Measurements from ENCODE around the gene RNASE4. TPM values are rescaled to one million over a fixed set of nuclear protein-coding genes. Genes with fewer than 3 reads are reported as not detected.

The RNASE4 gene
- total RNA-seq, 1 donor from 2014 or later, result 7.6 TPM

DNA sequence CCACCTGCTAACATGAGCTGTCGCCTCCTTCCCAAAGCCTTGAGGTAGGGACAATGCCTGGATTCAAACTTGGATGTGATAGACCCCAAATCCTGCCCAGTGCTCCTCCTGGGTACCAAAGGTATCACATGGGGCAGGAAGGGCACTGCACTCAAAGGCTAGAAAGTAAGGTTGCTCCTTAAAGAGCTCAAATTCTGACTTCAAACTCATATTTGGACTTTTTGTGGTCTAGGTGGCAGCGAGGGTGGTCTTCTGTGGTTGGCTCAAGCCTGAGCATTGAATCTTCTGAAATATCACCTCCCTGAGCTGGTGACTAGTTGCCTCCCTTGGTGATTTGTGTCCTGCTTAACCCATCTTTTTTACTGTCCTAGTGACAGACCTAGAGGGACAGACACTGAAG lies 8.3 kb upstream of the RNASE4 start:
- TF ChIP-seq, protein P1, sequence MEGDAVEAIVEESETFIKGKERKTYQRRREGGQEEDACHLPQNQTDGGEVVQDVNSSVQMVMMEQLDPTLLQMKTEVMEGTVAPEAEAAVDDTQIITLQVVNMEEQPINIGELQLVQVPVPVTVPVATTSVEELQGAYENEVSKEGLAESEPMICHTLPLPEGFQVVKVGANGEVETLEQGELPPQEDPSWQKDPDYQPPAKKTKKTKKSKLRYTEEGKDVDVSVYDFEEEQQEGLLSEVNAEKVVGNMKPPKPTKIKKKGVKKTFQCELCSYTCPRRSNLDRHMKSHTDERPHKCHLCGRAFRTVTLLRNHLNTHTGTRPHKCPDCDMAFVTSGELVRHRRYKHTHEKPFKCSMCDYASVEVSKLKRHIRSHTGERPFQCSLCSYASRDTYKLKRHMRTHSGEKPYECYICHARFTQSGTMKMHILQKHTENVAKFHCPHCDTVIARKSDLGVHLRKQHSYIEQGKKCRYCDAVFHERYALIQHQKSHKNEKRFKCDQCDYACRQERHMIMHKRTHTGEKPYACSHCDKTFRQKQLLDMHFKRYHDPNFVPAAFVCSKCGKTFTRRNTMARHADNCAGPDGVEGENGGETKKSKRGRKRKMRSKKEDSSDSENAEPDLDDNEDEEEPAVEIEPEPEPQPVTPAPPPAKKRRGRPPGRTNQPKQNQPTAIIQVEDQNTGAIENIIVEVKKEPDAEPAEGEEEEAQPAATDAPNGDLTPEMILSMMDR (conservative IDR thresholded peaks at IDR 0.05; ENCODE audit: low read depth, low read length), result no peak
- DNase-seq (ENCODE audit: low read depth), result no peak
- no peak overlapping the region for H3K4me3 ChIP-seq (ENCODE audit: low read depth, low read length)

DNA sequence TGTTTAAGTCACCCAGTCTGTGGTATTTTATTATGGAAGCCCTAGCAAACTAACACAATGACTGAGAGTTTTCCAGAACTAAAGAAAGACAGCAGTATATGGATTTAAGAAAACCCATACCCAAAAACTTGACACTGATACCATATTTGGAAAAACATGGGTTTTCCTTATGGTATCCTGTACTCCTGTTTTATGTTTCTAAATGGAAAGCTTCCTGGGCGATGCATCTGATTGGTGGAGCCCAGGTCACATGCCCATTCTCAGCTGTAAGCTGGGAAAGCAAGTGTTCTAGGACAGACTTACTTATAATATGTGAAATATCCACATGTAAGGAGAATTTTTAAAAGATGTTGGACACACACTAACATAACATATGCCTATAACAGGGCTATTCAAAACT lies 4.5 kb upstream of the RNASE4 start:
- DNase-seq (ENCODE audit: low read depth), result no peak
- H3K4me3 ChIP-seq (ENCODE audit: low read depth, low read length), result no peak overlapping the region
- TF ChIP-seq, protein P1 (conservative IDR thresholded peaks at IDR 0.05; ENCODE audit: low read depth, low read length), result no peak

DNA sequence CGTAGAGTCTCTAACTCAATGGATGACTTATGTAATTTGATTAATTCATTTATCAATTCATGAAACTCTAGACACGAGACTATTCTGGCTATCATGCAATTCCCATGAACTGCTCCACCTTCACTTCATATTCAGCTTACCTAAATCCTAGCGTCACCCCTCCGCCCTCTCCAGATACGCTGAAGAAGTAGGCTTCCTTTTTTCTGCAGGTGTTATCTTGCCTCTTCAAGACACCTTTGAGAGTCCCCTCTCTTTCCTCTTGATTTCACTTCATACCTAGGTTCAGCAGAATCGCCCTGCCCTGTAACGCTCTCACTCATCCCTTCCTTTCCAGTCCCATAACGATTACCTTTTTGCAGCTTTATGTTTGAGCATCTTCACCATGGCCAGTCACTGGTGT lies 4.0 kb upstream of the RNASE4 start:
- no peak for DNase-seq (ENCODE audit: low read depth)
- H3K4me3 ChIP-seq (ENCODE audit: low read depth, low read length), result peak overlapping the region; percentile 87
- TF ChIP-seq, protein P1 (conservative IDR thresholded peaks at IDR 0.05; ENCODE audit: low read depth, low read length), result no peak

DNA sequence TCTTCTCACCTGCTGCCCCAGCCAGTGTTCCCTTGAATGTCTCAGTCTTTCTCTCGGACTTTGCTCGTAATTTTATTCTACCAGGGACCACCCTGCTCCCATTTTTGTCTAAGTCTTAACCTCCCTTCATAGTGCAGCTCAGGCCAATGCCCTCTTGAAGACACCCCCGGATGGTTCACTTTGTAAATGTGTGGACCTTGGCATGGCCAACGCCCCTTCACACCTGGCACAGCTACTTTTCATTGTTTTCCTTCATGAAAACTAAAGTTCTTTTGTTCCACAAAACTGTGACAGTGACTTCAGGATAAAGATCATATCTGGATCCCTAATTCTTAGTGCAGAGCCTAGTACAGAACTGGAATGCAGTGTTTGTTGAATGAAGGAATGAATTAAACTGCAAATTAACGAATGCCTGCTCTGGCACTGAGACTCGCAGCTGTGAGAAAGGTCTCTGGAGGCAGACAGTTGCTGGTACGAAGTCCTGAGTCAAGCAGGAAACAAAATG lies 3.5 kb upstream of the RNASE4 start:
- peak overlapping the region; percentile 87 for H3K4me3 ChIP-seq (ENCODE audit: low read depth, low read length)
- TF ChIP-seq, protein P1 (conservative IDR thresholded peaks at IDR 0.05; ENCODE audit: low read depth, low read length), result no peak
- no peak for DNase-seq (ENCODE audit: low read depth)

DNA sequence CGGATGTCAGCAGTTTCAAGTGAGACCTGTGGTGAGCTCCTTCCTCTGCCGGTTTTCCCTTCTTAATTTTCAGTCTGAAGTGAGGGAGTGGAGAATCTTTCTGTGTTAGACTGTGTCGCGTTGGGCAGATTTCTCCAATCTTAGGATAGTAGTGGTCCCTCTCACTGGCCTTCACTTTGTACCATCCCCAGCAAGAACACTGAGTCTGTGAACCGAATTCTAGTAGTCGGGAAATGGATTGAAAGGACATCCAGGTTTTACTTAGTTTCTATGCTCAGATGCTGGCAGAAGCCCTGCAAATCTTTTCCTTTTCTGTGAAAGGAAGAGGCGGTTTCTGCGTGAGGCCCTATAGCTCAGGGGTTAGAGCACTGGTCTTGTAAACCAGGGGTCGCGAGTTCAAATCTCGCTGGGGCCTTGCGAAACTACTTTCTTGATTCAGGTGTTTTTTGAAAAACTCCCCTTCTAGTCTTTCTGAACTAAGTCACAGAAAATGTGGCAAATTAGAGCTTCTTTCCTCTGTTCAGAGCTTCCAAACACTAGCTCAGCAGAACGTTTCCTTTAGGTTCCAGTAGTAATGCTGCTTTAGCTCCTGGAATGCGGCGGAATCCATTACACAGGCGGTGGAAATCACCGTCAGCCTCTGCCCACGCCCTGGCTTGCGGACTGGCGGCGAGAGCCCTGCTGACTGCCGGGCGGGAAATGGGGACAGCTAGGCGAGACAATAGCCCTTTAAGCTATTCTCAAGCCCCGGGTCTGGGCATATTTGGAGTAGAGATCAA lies 2.8 kb upstream of the RNASE4 start:
- TF ChIP-seq, protein P1 (conservative IDR thresholded peaks at IDR 0.05; ENCODE audit: low read depth, low read length), result no peak
- DNase-seq (ENCODE audit: low read depth), result peak; percentile 79
- peak overlapping the region; percentile 87 for H3K4me3 ChIP-seq (ENCODE audit: low read depth, low read length)

DNA sequence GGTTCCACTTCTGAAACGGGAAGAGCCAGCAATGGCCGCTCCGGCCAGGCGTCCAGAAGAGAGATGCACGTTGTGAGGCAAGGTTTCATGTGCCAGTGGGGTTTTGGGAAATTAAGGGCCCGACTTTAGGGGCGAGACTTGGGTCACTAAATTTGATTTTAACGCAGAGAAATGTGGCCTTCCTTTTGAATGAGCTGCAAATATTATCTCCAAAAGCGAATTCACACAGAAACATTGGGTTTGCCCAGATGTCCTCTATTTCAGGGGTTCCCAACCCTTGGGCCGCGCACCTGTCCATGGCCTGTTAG lies 2.3 kb upstream of the RNASE4 start:
- no peak for DNase-seq (ENCODE audit: low read depth)
- TF ChIP-seq, protein P1 (conservative IDR thresholded peaks at IDR 0.05; ENCODE audit: low read depth, low read length), result no peak

More for the DNA sequence above, 2.3 kb upstream of the RNASE4 start:
- H3K4me3 ChIP-seq (ENCODE audit: low read depth, low read length), result peak overlapping the region; percentile 87

All from epithelial cell of proximal tubule (primary cell).